Stimulated activated CD8-positive, alpha-beta memory T cell treated with anti-CD3 and anti-CD28 coated beads, Interleukin-4, amount 100 ng/mL, for 1 hour (primary cell): ENCODE data around the gene NRARP.
"Not testable (repeated sequence)": the region's sequence is repeated elsewhere in the genome, so short reads cannot be mapped to it uniquely, and the experiment has no call there.

Source experiments
- DNase-seq, 2 donors: peaks; one replicate each; pipeline ENCODE4 v3.0.0-alpha.2; 2020; ENCODE audit warnings: low read depth in 2 of 2, low spot score in 1 of 2

Gene NRARP

GRCh38 chr9:137265496-137266161, 36.4 kb downstream of the NRARP start:
- DNase-seq, result no peak

GRCh38 chr9:137264067-137264466, 38.0 kb downstream of the NRARP start:
- no peak for DNase-seq

GRCh38 chr9:137263506-137263905, 38.6 kb downstream of the NRARP start:
- DNase-seq, result no peak

GRCh38 chr9:137262909-137263285, 39.2 kb downstream of the NRARP start:
- no peak for DNase-seq

GRCh38 chr9:137262173-137262908, 39.7 kb downstream of the NRARP start:
- DNase-seq, result not testable (repeated sequence)

GRCh38 chr9:137256856-137257255, 45.2 kb downstream of the NRARP start:
- DNase-seq, result no peak

- no peak for DNase-seq
Measured at GRCh38 chr9:137256362-137256761, 45.7 kb downstream of the NRARP start.

GRCh38 chr9:137255448-137256114, 46.5 kb downstream of the NRARP start:
- DNase-seq, result no peak

GRCh38 chr9:137254624-137255447, 47.2 kb downstream of the NRARP start, which contains the start of gene NELFB:
NELFB (plus strand) TSS chr9:137255327.
- DNase-seq, result peak; percentile 94 to 96

- no peak for DNase-seq
Measured at GRCh38 chr9:137253717-137254623, 48.1 kb downstream of the NRARP start.

GRCh38 chr9:137252555-137253506, 49.2 kb downstream of the NRARP start:
- no peak for DNase-seq

- DNase-seq, result no peak
Measured at GRCh38 chr9:137251490-137252268, 50.4 kb downstream of the NRARP start.

- DNase-seq, result no peak
Measured at GRCh38 chr9:137251194-137251461, 50.9 kb downstream of the NRARP start, which contains the start of gene STPG3. STPG3 (plus strand) TSS chr9:137251286; CDS start chr9:137251287, 1 bp downstream.

- DNase-seq, result no peak
Measured at GRCh38 chr9:137250329-137251193, 51.5 kb downstream of the NRARP start.
